Activated CD8-positive, alpha-beta T cell treated with anti-CD3 and anti-CD28 coated beads for 36 hours (primary cell): ENCODE measurements around the gene PIGQ. TPM values are rescaled to one million over a fixed set of nuclear protein-coding genes. Genes with fewer than 3 reads are reported as not detected.

Experiments used
- ATAC-seq: fragments of 200-7000 bp; cut with Tn5 transposase; one replicate; pipeline ENCODE4 v1.10.0; 2021; ENCODE audit warnings: mild to moderate bottlenecking, moderate library complexity
- CTCF ChIA-PET: fragments of 350-600 bp; sonication (Branson Sonifier 250); formaldehyde crosslinking; loops from one replicate; lab custom pipeline; 2021; ENCODE audit warnings: antibody characterized with exemption; lab: Charles Lee
- POLR2A ChIA-PET: fragments of 350-600 bp; sonication (Branson Sonifier 250); formaldehyde crosslinking; loops from one replicate; lab custom pipeline; 2021; ENCODE audit warnings: antibody characterized with exemption; lab: Charles Lee
- DNase-seq: peaks from one replicate; pipeline ENCODE4 v3.0.0-alpha.2; 2020
- H3K27ac Mint-ChIP-seq: one replicate; pipeline ENCODE4 v1.8.0; 2021; ENCODE audit warnings: mild to moderate bottlenecking, mixed read lengths
- H3K27me3 Mint-ChIP-seq: one replicate; pipeline ENCODE4 v1.8.0; 2021; ENCODE audit warnings: mixed read lengths
- H3K36me3 Mint-ChIP-seq: one replicate; pipeline ENCODE4 v1.8.0; 2021; ENCODE audit warnings: low read depth, mixed read lengths
- H3K4me1 Mint-ChIP-seq: one replicate; pipeline ENCODE4 v1.8.0; 2021; ENCODE audit warnings: low read depth, mixed read lengths
- H3K4me3 Mint-ChIP-seq: one replicate; pipeline ENCODE4 v1.8.0; 2021; ENCODE audit warnings: mild to moderate bottlenecking, moderate library complexity, mixed read lengths
- H3K9me3 Mint-ChIP-seq: one replicate; pipeline ENCODE4 v1.8.0; 2021; ENCODE audit warnings: mixed read lengths
- CTCF ChIP-seq: fragments of 200-600 bp; IDR thresholded peaks from one replicate; pipeline ENCODE4 v1.8.0; 2022; ENCODE audit warnings: antibody characterized with exemption, mild to moderate bottlenecking
- intact Hi-C: fragments of 100-400 bp; cut with micrococcal nuclease; formaldehyde crosslinking; loops from one replicate; pipeline ENCODE4 v1.10.0; 2022
- total RNA-seq, 2 experiments: library from RNA; stranded (reverse); gene quantifications; one replicate each; pipeline ENCODE4 v1.2.3, GENCODE V29; 2021

Gene PIGQ
- total RNA-seq, 2 experiments from 2014 or later = 18.5 to 18.6 TPM

DNA sequence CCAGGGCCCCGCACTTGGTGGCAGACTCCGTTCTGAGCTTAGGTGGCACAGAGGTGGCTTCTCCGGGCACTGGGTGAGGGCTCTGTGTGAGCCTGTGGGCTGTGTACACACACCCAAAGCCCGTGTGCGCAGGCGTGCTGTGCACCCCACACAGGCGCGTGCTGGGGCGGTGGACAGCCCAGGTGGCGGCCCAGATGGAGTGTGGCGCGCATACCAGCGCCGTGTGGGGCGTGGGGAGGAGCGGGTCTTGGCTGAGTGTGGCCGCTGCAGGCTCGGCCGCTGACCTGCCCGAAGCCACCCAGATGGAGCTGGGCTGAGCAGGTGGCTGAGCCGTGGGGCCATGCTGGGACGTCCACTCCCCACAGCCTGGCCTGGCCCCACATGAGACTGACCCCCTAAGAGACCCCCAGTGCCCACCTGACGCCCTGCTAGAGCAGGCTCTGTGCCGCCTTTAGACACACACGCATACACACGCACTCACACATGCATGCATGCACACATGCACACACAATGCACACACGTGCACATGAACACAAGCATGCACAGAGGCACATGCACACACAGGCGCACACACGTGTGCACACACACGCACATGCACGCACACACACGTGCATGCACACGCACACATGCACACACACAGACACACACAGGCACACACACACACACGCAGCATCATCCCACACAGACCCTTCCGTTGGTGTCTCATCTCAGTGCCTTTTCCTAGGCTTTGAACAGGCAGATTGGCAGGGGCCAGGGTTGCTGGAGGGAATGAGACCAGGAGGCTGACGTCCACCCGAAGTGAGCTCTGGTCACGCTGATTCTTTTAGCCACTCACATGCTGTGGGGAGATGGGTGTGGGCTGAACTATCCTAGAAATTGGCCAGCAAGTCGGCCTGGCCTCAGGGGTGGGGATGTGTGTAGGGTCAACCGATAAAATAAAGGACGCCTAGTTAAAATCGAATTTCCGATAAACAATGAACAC, 7.5 kb upstream of the PIGQ start:
- Mint-ChIP-seq H3K4me3 (no peak overlapping the region), H3K27ac (no peak overlapping the region), H3K36me3 (no peaks in the 10 kb centered on the region), H3K4me1 (peaks cover 10% of the 10 kb centered on the region), H3K9me3 (no peaks in the 10 kb centered on the region), H3K27me3 (peaks cover 6% of the 10 kb centered on the region)
- intact Hi-C loops = no loop called here
- CTCF ChIA-PET = no interaction called here
- ATAC-seq = no peak
- TF ChIP-seq CTCF = no peak
- POLR2A ChIA-PET = no interaction called here
- DNase-seq = no peak

DNA sequence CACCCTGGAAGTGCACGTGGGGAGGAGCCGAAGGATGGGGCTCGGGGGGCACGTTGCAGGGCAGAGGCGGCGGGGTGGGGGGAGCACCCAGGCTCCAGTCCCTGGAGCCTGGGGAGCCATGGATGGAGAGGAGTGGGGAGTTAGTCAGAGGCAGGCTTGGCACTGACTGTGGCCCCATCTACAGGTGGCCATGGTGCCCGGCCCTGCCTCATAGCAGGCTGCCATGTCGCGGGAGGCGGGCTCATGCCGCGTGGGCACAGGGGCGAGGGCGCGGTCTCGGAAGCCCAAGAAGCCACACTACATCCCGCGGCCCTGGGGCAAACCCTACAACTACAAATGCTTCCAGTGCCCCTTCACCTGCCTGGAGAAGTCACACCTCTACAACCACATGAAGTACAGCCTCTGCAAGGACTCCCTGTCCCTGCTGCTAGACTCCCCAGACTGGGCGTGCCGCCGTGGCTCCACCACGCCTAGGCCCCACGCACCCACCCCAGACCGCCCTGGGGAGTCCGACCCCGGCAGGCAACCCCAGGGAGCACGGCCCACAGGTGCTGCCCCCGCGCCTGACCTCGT, 6.6 kb upstream of the PIGQ start:
- Mint-ChIP-seq H3K9me3 (no peaks in the 10 kb centered on the region), H3K27ac (no peak overlapping the region), H3K4me1 (peaks cover 10% of the 10 kb centered on the region), H3K4me3 (no peak overlapping the region), H3K36me3 (no peaks in the 10 kb centered on the region), H3K27me3 (peaks cover 6% of the 10 kb centered on the region)
- DNase-seq (no peak), ATAC-seq (no peak)
- POLR2A ChIA-PET = no interaction called here
- TF ChIP-seq CTCF = no peak
- intact Hi-C loops = no loop called here
- CTCF ChIA-PET = no interaction called here

- Mint-ChIP-seq H3K36me3 (no peaks in the 10 kb centered on the region), H3K27ac (no peak overlapping the region), H3K27me3 (no peaks in the 10 kb centered on the region), H3K4me3 (no peak overlapping the region), H3K9me3 (no peaks in the 10 kb centered on the region), H3K4me1 (peaks cover 15% of the 10 kb centered on the region)
- no peak for TF ChIP-seq CTCF
- intact Hi-C loops = no loop called here
- ChIA-PET POLR2A (no interaction called here), CTCF (no interaction called here)
- no peak for ATAC-seq
- no peak for DNase-seq
Observed at GRCh38 chr16:564690-565418, 4.9 kb upstream of the PIGQ start.

DNA sequence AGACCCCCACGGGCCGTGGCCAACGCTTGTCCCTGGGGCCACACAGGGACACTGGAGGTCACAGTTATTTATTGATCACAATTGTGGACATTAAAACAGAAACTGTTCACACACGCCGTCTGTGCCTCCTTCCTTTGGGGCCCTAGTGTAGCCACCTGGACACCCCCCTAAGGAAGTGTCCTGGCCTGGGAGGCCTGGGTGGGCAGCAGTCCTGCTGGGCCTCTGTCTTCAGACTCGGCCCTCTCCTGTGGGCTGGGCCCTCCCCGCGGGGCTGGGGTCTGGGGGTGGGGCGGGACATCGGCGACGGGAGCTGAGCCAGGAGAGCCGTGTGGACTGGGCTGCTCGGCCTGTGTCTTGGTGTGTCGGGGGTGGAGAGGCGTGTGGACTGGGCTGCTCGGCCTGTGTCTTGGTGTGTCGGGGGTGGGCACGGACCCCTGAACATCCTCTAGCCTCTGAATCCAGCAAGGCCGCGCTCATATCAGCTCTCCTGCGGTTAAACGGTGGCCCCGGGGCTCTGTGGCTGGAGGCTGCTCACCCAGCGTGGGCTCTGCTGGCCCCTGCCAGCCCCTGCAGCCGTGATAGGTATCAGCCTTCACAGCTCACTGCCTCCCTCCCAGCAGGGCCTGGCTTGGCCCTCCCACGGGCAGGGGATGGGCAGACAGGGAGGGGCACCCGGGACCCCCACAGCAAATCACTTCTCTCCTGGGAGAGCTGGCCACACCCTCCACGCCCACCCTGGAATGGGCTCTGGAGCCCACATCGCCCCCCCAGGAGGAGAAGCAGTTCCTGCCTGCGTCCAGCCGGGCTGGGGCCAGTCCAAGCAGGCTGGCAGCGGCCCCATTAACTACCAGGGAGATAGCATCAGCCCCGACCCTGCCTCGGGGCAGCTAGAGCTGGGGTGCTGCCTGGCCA, 4.1 kb upstream of the PIGQ start:
- H3K9me3 Mint-ChIP-seq = no peaks in the 10 kb centered on the region
- no peaks in the 10 kb centered on the region for H3K36me3 Mint-ChIP-seq
- intact Hi-C loops = no loop called here
- H3K4me3 Mint-ChIP-seq = no peak overlapping the region
- H3K4me1 Mint-ChIP-seq = peaks cover 16% of the 10 kb centered on the region
- TF ChIP-seq CTCF = no peak
- no peak for DNase-seq
- no peak overlapping the region for H3K27ac Mint-ChIP-seq
- no peak for ATAC-seq
- CTCF ChIA-PET = no interaction called here
- no peaks in the 10 kb centered on the region for H3K27me3 Mint-ChIP-seq
- POLR2A ChIA-PET = no interaction called here
